ENCODE data around the gene ZNF835. TPM values are rescaled to one million over a fixed set of nuclear protein-coding genes. Genes with fewer than 3 reads are reported as not detected.
A peak's percentile ranks its signal among the peaks of the same experiment; 100 is the strongest.

Gene ZNF835
- polyA plus RNA-seq, 3 donors = 0.07 TPM; not detected in 2

GRCh38 chr19:56661248-56661647 is 10.3 kb downstream of the ZNF835 start:
- intact Hi-C loops (cut with micrococcal nuclease) = no loop called here
- no peak overlapping the region for H3K27ac Mint-ChIP-seq

GRCh38 chr19:56660381-56661107 is 11.0 kb downstream of the ZNF835 start:
- no peak overlapping the region for H2AFZ ChIP-seq (ENCODE audit: insufficient read depth, low read depth, low read length, poor library complexity, severe bottlenecking)
- no peak for TF ChIP-seq CTCF (IDR thresholded peaks at IDR 0.05)
- WGBS (ENCODE audit: insufficient coverage) = 17% methylated on average over 25 of the region's 32 CpGs
- H3K4me1 ChIP-seq (ENCODE audit: control insufficient read depth in 1 of 2, insufficient read depth in 2 of 2, low read length in 2 of 2) = no peaks in the 10 kb centered on the region
- no peak for DNase-seq
- H3K27me3 ChIP-seq (ENCODE audit: control insufficient read depth in 2 of 2, insufficient read depth in 2 of 2, low read length in 2 of 2) = no peaks in the 10 kb centered on the region
- H3K79me2 ChIP-seq (ENCODE audit: insufficient read depth, low read length) = no peaks in the 10 kb centered on the region
- peaks cover 9 to 10% of the 10 kb centered on the region in 2 donors for H3K36me3 Mint-ChIP-seq
- no peak overlapping the region for H3K27ac Mint-ChIP-seq
- no peaks in the 10 kb centered on the region for H3K27me3 Mint-ChIP-seq (ENCODE audit: low read depth in 3 of 3)
- intact Hi-C loops (cut with micrococcal nuclease) = no loop called here
- peaks cover 54 to 84% (median 76%) of the 10 kb centered on the region in 7 donors for H3K9me3 Mint-ChIP-seq
- no peaks in the 10 kb centered on the region for H3K4me1 Mint-ChIP-seq
- H3K9me3 ChIP-seq (replicated peaks in 1 of 2; ENCODE audit: control insufficient read depth in 1 of 2, insufficient read depth in 1 of 2, low read length in 2 of 2) = peaks cover 63 to 78% of the 10 kb centered on the region in 2 donors
- H3K4me3 ChIP-seq (replicated peaks in 1 of 3; ENCODE audit: low read depth in 2 of 3, low read length in 3 of 3) = no peak overlapping the region
- H3K36me3 ChIP-seq (replicated peaks in 1 of 2; ENCODE audit: control insufficient read depth in 1 of 2, insufficient read depth in 2 of 2, low read length in 2 of 2) = no peaks in the 10 kb centered on the region
- no peak overlapping the region for H3K9ac ChIP-seq (ENCODE audit: insufficient read depth, low read length, poor library complexity, severe bottlenecking)
- no peak overlapping the region for H3K4me3 Mint-ChIP-seq
- H4K20me1 ChIP-seq (ENCODE audit: insufficient read depth, low read length) = no peaks in the 10 kb centered on the region
- peak overlapping the region; percentile 4 for H3K4me2 ChIP-seq (replicated peaks; ENCODE audit: extremely low read depth, low read length, poor library complexity, severe bottlenecking)
- H3K27ac ChIP-seq (ENCODE audit: low read depth in 1 of 2, low read length in 2 of 2) = no peak overlapping the region

More at GRCh38 chr19:56661248-56661647, 10.3 kb downstream of the ZNF835 start:
- H3K4me1 Mint-ChIP-seq = no peaks in the 10 kb centered on the region
- no peak for DNase-seq
- H3K36me3 ChIP-seq (replicated peaks in 1 of 2; ENCODE audit: control insufficient read depth in 1 of 2, insufficient read depth in 2 of 2, low read length in 2 of 2) = no peaks in the 10 kb centered on the region
- H3K9me3 ChIP-seq (replicated peaks in 1 of 2; ENCODE audit: control insufficient read depth in 1 of 2, insufficient read depth in 1 of 2, low read length in 2 of 2) = peaks cover 66 to 85% of the 10 kb centered on the region in 2 donors
- no peak for TF ChIP-seq CTCF (IDR thresholded peaks at IDR 0.05)
- H3K4me3 Mint-ChIP-seq = no peak overlapping the region
- no peaks in the 10 kb centered on the region for H3K4me1 ChIP-seq (ENCODE audit: control insufficient read depth in 1 of 2, insufficient read depth in 2 of 2, low read length in 2 of 2)
- H3K27me3 Mint-ChIP-seq (ENCODE audit: low read depth in 3 of 3) = no peaks in the 10 kb centered on the region
- no peaks in the 10 kb centered on the region for H3K79me2 ChIP-seq (ENCODE audit: insufficient read depth, low read length)
- no peak overlapping the region for H3K4me3 ChIP-seq (replicated peaks in 1 of 3; ENCODE audit: low read depth in 2 of 3, low read length in 3 of 3)
- H3K9me3 Mint-ChIP-seq = peaks cover 54 to 86% (median 76%) of the 10 kb centered on the region in 7 donors
- no peak overlapping the region for H3K9ac ChIP-seq (ENCODE audit: insufficient read depth, low read length, poor library complexity, severe bottlenecking)
- WGBS (ENCODE audit: insufficient coverage) = 100% methylated on average over 1 of the region's 3 CpGs
- no peak overlapping the region for H2AFZ ChIP-seq (ENCODE audit: insufficient read depth, low read depth, low read length, poor library complexity, severe bottlenecking)
- H3K27me3 ChIP-seq (ENCODE audit: control insufficient read depth in 2 of 2, insufficient read depth in 2 of 2, low read length in 2 of 2) = no peaks in the 10 kb centered on the region
- peaks cover 9 to 10% of the 10 kb centered on the region in 2 donors for H3K36me3 Mint-ChIP-seq
- no peaks in the 10 kb centered on the region for H4K20me1 ChIP-seq (ENCODE audit: insufficient read depth, low read length)
- no peak overlapping the region for H3K27ac ChIP-seq (ENCODE audit: low read depth in 1 of 2, low read length in 2 of 2)
- H3K4me2 ChIP-seq (replicated peaks; ENCODE audit: extremely low read depth, low read length, poor library complexity, severe bottlenecking) = no peak overlapping the region

All from CD14-positive monocyte (primary cell).